Measurements from ENCODE around the gene ADPRM. TPM values are rescaled to one million over a fixed set of nuclear protein-coding genes. Genes with fewer than 3 reads are reported as not detected.

ADPRM gene
- total RNA-seq, 1 donor from 2014 or later = 12.2 TPM

Other genes starting within 250 kb of the ADPRM start
- gene MYH4, start 228.0 kb upstream of the ADPRM start, total RNA-seq = not detected in 2 replicates
- not detected in 2 replicates for gene MYH1, start 179.1 kb upstream of the ADPRM start, total RNA-seq
- gene MYH2, start 147.9 kb upstream of the ADPRM start, total RNA-seq = not detected in 2 replicates
- gene MYH3, start 40.3 kb upstream of the ADPRM start, total RNA-seq = 6.1 TPM in 2 replicates
- gene SCO1, start 61 bp upstream of the ADPRM start, total RNA-seq = 26.3 and 28.1 TPM in 2 replicates
- gene TMEM220, start 32.4 kb downstream of the ADPRM start, total RNA-seq = 0.07 and 0.10 TPM in 2 replicates
- not detected in 2 replicates for gene TMEM238L, start 106.5 kb downstream of the ADPRM start, total RNA-seq
- gene PIRT, start 140.5 kb downstream of the ADPRM start, total RNA-seq = not detected in 2 replicates

Measured in T-helper 1 cell treated with Interleukin-12 subunit alpha and Interleukin-12 subunit beta and Interleukin-4 antibody, amounts not matched to agents 30 ng/mL and 1 ng/mL, for 36 hours (primary cell).